H9 (cell line): ENCODE measurements around the gene UGT1A7. TPM values are rescaled to one million over a fixed set of nuclear protein-coding genes. Genes with fewer than 3 reads are reported as not detected.

ENCODE experiments used
- DNase-seq: peaks from one replicate; pipeline ENCODE4 v3.0.0-alpha.2; 2017
- H2AFZ ChIP-seq: one replicate; pipeline ENCODE4 v1.6.1; 2013; ENCODE audit warnings: mild to moderate bottlenecking, low read length, control low read depth, moderate library complexity
- H2AK5ac ChIP-seq: 2 replicates; pipeline ENCODE4 v1.6.1; 2013; ENCODE audit warnings: low read length, control low read depth, mixed read lengths; ENCODE audit not compliant: insufficient read length
- H2BK120ac ChIP-seq: one replicate; pipeline ENCODE4 v1.6.1; 2013; ENCODE audit warnings: low read depth, mild to moderate bottlenecking, low read length, control low read depth, inconsistent platforms; ENCODE audit not compliant: poor library complexity, severe bottlenecking
- H2BK12ac ChIP-seq: 2 replicates; pipeline ENCODE4 v1.6.1; 2013; ENCODE audit warnings: low read length, control low read depth, mixed read lengths, low read depth; ENCODE audit not compliant: insufficient read length
- H2BK15ac ChIP-seq: 2 replicates; pipeline ENCODE4 v1.6.1; 2013; ENCODE audit warnings: low read depth, low read length, control low read depth
- H2BK20ac ChIP-seq: one replicate; pipeline ENCODE4 v1.6.1; 2013; ENCODE audit warnings: low read depth, mild to moderate bottlenecking, low read length, control low read depth, inconsistent platforms; ENCODE audit not compliant: poor library complexity, severe bottlenecking
- H2BK5ac ChIP-seq: 2 replicates; pipeline ENCODE4 v1.6.1; 2013; ENCODE audit warnings: low read length, control low read depth, mixed read lengths; ENCODE audit not compliant: insufficient read length
- H3K14ac ChIP-seq: 2 replicates; pipeline ENCODE4 v1.6.1; 2013; ENCODE audit warnings: low read length, control low read depth; ENCODE audit not compliant: insufficient read depth
- H3K18ac ChIP-seq: 2 replicates; pipeline ENCODE4 v1.6.1; 2013; ENCODE audit warnings: low read depth, mild to moderate bottlenecking, mixed read lengths, low read length, control low read depth; ENCODE audit not compliant: insufficient read length
- H3K23ac ChIP-seq: 2 replicates; pipeline ENCODE4 v1.6.1; 2013; ENCODE audit warnings: low read length, control low read depth, mixed read lengths, low read depth; ENCODE audit not compliant: insufficient read length
- H3K23me2 ChIP-seq: 2 replicates; pipeline ENCODE4 v1.6.1; 2013; ENCODE audit warnings: low read depth, mild to moderate bottlenecking, mixed read lengths, low read length, control low read depth; ENCODE audit not compliant: insufficient read length, poor library complexity, severe bottlenecking
- H3K27ac ChIP-seq: 2 replicates; pipeline ENCODE4 v1.5.1; 2013; ENCODE audit warnings: low read length, control low read depth, mixed read lengths, low read depth; ENCODE audit not compliant: insufficient read length
- H3K27me3 ChIP-seq: 2 replicates; pipeline ENCODE4 v1.6.1; 2013; ENCODE audit warnings: low read length, control low read depth, inconsistent platforms; ENCODE audit not compliant: insufficient read depth
- H3K4ac ChIP-seq: 2 replicates; pipeline ENCODE4 v1.6.1; 2013; ENCODE audit warnings: low read depth, mild to moderate bottlenecking, control low read depth, inconsistent platforms, low read length, moderate library complexity
- H3K4me1 ChIP-seq: 2 replicates; pipeline ENCODE4 v1.6.1; 2013; ENCODE audit warnings: low read length, control low read depth, inconsistent platforms; ENCODE audit not compliant: insufficient read depth
- H3K4me2 ChIP-seq: 2 replicates; pipeline ENCODE4 v1.6.1; 2013; ENCODE audit warnings: low read length, control low read depth, mixed read lengths; ENCODE audit not compliant: insufficient read length, insufficient read depth
- H3K56ac ChIP-seq: 2 replicates; pipeline ENCODE4 v1.6.1; 2013; ENCODE audit warnings: low read depth, mild to moderate bottlenecking, mixed read lengths, low read length, control low read depth; ENCODE audit not compliant: insufficient read length
- H3K79me1 ChIP-seq: 2 replicates; pipeline ENCODE4 v1.6.1; 2013; ENCODE audit warnings: low read depth, mild to moderate bottlenecking, moderate library complexity, low read length, control low read depth, inconsistent platforms; ENCODE audit not compliant: insufficient read depth, poor library complexity, severe bottlenecking
- H3K79me2 ChIP-seq: 2 replicates; pipeline ENCODE4 v1.6.1; 2013; ENCODE audit warnings: low read length, control low read depth, inconsistent platforms; ENCODE audit not compliant: insufficient read depth
- H3K9ac ChIP-seq: 2 replicates; pipeline ENCODE4 v1.6.1; 2013; ENCODE audit warnings: low read length, control low read depth, mixed read lengths; ENCODE audit not compliant: insufficient read length; ENCODE audit errors: extremely low read depth
- H3K9me3 ChIP-seq: one replicate; pipeline ENCODE4 v1.6.1; 2013; ENCODE audit warnings: low read depth, low read length, inconsistent platforms; ENCODE audit not compliant: control insufficient read depth
- H3T11ph ChIP-seq: one replicate; pipeline ENCODE4 v1.6.1; 2013; ENCODE audit warnings: mild to moderate bottlenecking, low read length, control low read depth, inconsistent platforms
- H4K20me1 ChIP-seq: one replicate; pipeline ENCODE4 v1.6.1; 2013; ENCODE audit not compliant: control insufficient read depth, insufficient read length, insufficient read depth
- H4K5ac ChIP-seq: 2 replicates; pipeline ENCODE4 v1.6.1; 2013; ENCODE audit warnings: low read depth, mild to moderate bottlenecking, mixed read lengths, low read length, control low read depth; ENCODE audit not compliant: insufficient read length
- H4K8ac ChIP-seq: replicated peaks from 2 replicates; pipeline ENCODE4 v1.6.1; 2013; ENCODE audit warnings: low read length, control low read depth, mixed read lengths, low read depth; ENCODE audit not compliant: insufficient read length
- H4K91ac ChIP-seq: 2 replicates; pipeline ENCODE4 v1.6.1; 2013; ENCODE audit warnings: low read depth, mild to moderate bottlenecking, moderate library complexity, mixed read lengths, low read length, control low read depth; ENCODE audit not compliant: insufficient read length
- H3K27ac Mint-ChIP-seq, 3 experiments: 2 replicates in 2 of 3; 3 replicates in 1 of 3; pipeline ENCODE4 v1.8.0; 2020 to 2021; ENCODE audit warnings: mixed read lengths in 3 of 3, mild to moderate bottlenecking in 1 of 3, moderate library complexity in 1 of 3
- H3K27me3 Mint-ChIP-seq: 2 replicates; pipeline ENCODE4 v1.8.0; 2021; ENCODE audit warnings: low read depth, mild to moderate bottlenecking, moderate library complexity, mixed read lengths
- H3K36me3 Mint-ChIP-seq, 3 experiments: 2 replicates in 2 of 3; 3 replicates in 1 of 3; pipeline ENCODE4 v1.8.0; 2020 to 2021; ENCODE audit warnings: low read depth in 3 of 3, mixed read lengths in 3 of 3; ENCODE audit not compliant: insufficient read depth in 1 of 3
- H3K4me1 Mint-ChIP-seq, 2 experiments: 2 replicates each; pipeline ENCODE4 v1.8.0; 2020; ENCODE audit warnings: mixed read lengths in 2 of 2
- H3K4me3 Mint-ChIP-seq, 2 experiments: 2 replicates in 1 of 2; 3 replicates in 1 of 2; pipeline ENCODE4 v1.8.0; 2020 to 2021; ENCODE audit warnings: mild to moderate bottlenecking in 2 of 2, mixed read lengths in 2 of 2, moderate library complexity in 1 of 2
- H3K9me3 Mint-ChIP-seq, 2 experiments: 2 replicates in 1 of 2; 3 replicates in 1 of 2; pipeline ENCODE4 v1.8.0; 2020; ENCODE audit warnings: mild to moderate bottlenecking in 2 of 2, mixed read lengths in 2 of 2, moderate library complexity in 1 of 2
- CTCF ChIP-seq: fragments of 200-600 bp; sonication (generic); conservative IDR thresholded peaks from 3 replicates; pipeline ENCODE4 v1.8.0; 2021; ENCODE audit warnings: antibody characterized with exemption, mild to moderate bottlenecking
- WGBS: extraction: QIAGEN DNeasy Blood & Tissue Kit; methylation state at CpG from one replicate; pipeline ENCODE4 v1.1.7; 2013; ENCODE audit warnings: missing lambda C conversion rate, low lambda C conversion rate, mixed read lengths; ENCODE audit not compliant: insufficient read length; ENCODE audit errors: extremely low coverage; 5-methylcytosine and 5-hydroxymethylcytosine counted together
- total RNA-seq: library from RNA; stranded (reverse); gene quantifications from 2 replicates; pipeline ENCODE4 v1.2.1, GENCODE V29; 2021

Gene UGT1A7
- total RNA-seq, 1 experiment from 2014 or later, result not detected

GRCh38 chr2:233718552-233718951 is 36.9 kb downstream of the UGT1A7 start, which contains the start of gene UGT1A4:
TSS of gene UGT1A4 (plus strand) at chr2:233718736. CDS start at chr2:233718821, 85 bp downstream.
- Histone ChIP-seq H3K79me2 (no peaks in the 10 kb centered on the region), H4K5ac (no peak within 1 kb of the TSS), H2AK5ac (no peak within 1 kb of the TSS), H2BK120ac (no peak within 1 kb of the TSS), H3T11ph (no peak within 1 kb of the TSS), H3K23me2 (no peaks in the 10 kb centered on the region), H3K4me2 (no peak within 1 kb of the TSS), H3K4ac (no peak within 1 kb of the TSS), H3K27me3 (no peaks in the 10 kb centered on the region), H3K9me3 (no peaks in the 10 kb centered on the region), H3K56ac (no peak within 1 kb of the TSS), H3K23ac (no peak within 1 kb of the TSS), H3K14ac (no peak within 1 kb of the TSS; the same call in 1 of the 2 replicates), H4K91ac (no peak within 1 kb of the TSS), H2BK12ac (no peak within 1 kb of the TSS), H3K9ac (no peak within 1 kb of the TSS), H4K8ac (no peak within 1 kb of the TSS), H3K18ac (no peak within 1 kb of the TSS), H3K79me1 (no peaks in the 10 kb centered on the region), H2AFZ (no peak within 1 kb of the TSS), H2BK15ac (no peak within 1 kb of the TSS), H2BK5ac (no peak within 1 kb of the TSS), H3K27ac (no peak within 1 kb of the TSS), H2BK20ac (no peak within 1 kb of the TSS), H4K20me1 (no peaks in the 10 kb centered on the region), H3K4me1 (no peaks in the 10 kb centered on the region)
- no peak for TF ChIP-seq CTCF
- Mint-ChIP-seq H3K27ac (no peak within 1 kb of the TSS), H3K36me3 (no peaks in the 10 kb centered on the region; a peak in 1 of 7 replicates), H3K4me1 (peaks cover 0 to 2% of the 10 kb centered on the region in 2 experiments; a peak in 1 of 4 replicates), H3K4me3 (no peak within 1 kb of the TSS), H3K27me3 (peaks cover 6% of the 10 kb centered on the region), H3K9me3 (peaks cover 9 to 12% of the 10 kb centered on the region in 2 experiments; a peak in 4 of 5 replicates)
- no CpG with 5 or more reads among the region's 7 CpGs for WGBS
- DNase-seq, result no peak
